Aorta (tissue), 5 donors: ENCODE data around the gene EMD. TPM values are rescaled to one million over a fixed set of nuclear protein-coding genes. Genes with fewer than 3 reads are reported as not detected.
A peak's percentile ranks its signal among the peaks of the same experiment; 100 is the strongest.

ENCODE experiments used
- ATAC-seq: fragments of 200-7000 bp; cut with Tn5 transposase; one replicate; pipeline ENCODE4 v1.9.1; 2022; ENCODE audit warnings: moderate library complexity; ENCODE audit not compliant: low FRiP score
- DNase-seq, 2 donors: peaks; one replicate each; pipeline ENCODE4 v3.0.0-alpha.2; 2020
- H3K27ac ChIP-seq, 2 donors: one replicate each; pipeline ENCODE4 v1.5.1; 2013; ENCODE audit warnings: low read length in 2 of 2, mild to moderate bottlenecking in 2 of 2, moderate library complexity in 2 of 2, control low read depth in 1 of 2, inconsistent platforms in 1 of 2, low read depth in 1 of 2
- H3K27me3 ChIP-seq, 2 donors: one replicate each; pipeline ENCODE4 v1.6.1; 2013; ENCODE audit warnings: control low read depth in 1 of 2, low read length in 1 of 2, mild to moderate bottlenecking in 1 of 2, moderate library complexity in 1 of 2; ENCODE audit not compliant: insufficient read depth in 2 of 2, control insufficient read depth in 1 of 2
- H3K36me3 ChIP-seq, 2 donors: one replicate each; pipeline ENCODE4 v1.6.1; 2013; ENCODE audit warnings: control low read depth in 1 of 2, low read length in 1 of 2, mild to moderate bottlenecking in 1 of 2; ENCODE audit not compliant: insufficient read depth in 2 of 2, control insufficient read depth in 1 of 2
- H3K4me1 ChIP-seq, 2 donors: one replicate each; pipeline ENCODE4 v1.6.1; 2013; ENCODE audit warnings: low read length in 2 of 2, control low read depth in 1 of 2, mild to moderate bottlenecking in 1 of 2, moderate library complexity in 1 of 2; ENCODE audit not compliant: insufficient read depth in 2 of 2, control insufficient read depth in 1 of 2
- H3K4me3 ChIP-seq, 2 donors: one replicate each; pipeline ENCODE4 v1.5.1; 2013; ENCODE audit warnings: low read length in 2 of 2, control low read depth in 1 of 2, mild to moderate bottlenecking in 1 of 2
- H3K9me3 ChIP-seq: one replicate; pipeline ENCODE4 v1.6.1; 2013; ENCODE audit warnings: mild to moderate bottlenecking, low read length; ENCODE audit not compliant: control insufficient read depth
- WGBS, 2 donors: extraction: QIAGEN DNeasy Blood & Tissue Kit; methylation state at CpG; one replicate each; pipeline ENCODE4 v1.1.7; 2013; 5-methylcytosine and 5-hydroxymethylcytosine counted together
- intact Hi-C, 2 donors: fragments of 100-400 bp; cut with DNase I; formaldehyde crosslinking; loops; one replicate each; pipeline versions ENCODE4 v1.14.2 to v1.15.0; 2022
- polyA plus RNA-seq, 2 donors: library from polyadenylated mRNA; stranded (reverse); fragments of 200-250 nt; gene quantifications; one replicate each; pipeline ENCODE4 v1.2.3, GENCODE V29; 2013
- total RNA-seq, 2 donors: library from RNA; stranded (reverse); fragmentation: NEBNext Ultra II Directional; extraction: Animal tissue kit (Norgen Biotek cat#: 25700); gene quantifications; one replicate each; pipeline ENCODE4 v1.2.1, GENCODE V29; 2021
- donor health status: healthy with polysubstance abuse.
- donor health status: Bipolar disorder and iron deficiency.
- donor health status: DM: no; HTN: no; CAD: no.
- donor health status: DM: no; HTN: no; CAD: no.
- donor health status: DM: yes; HTN: yes; CAD: no.

Gene EMD
- total and polyA plus RNA-seq, 4 donors = 49.9 to 157 (median 85.4) TPM

DNA sequence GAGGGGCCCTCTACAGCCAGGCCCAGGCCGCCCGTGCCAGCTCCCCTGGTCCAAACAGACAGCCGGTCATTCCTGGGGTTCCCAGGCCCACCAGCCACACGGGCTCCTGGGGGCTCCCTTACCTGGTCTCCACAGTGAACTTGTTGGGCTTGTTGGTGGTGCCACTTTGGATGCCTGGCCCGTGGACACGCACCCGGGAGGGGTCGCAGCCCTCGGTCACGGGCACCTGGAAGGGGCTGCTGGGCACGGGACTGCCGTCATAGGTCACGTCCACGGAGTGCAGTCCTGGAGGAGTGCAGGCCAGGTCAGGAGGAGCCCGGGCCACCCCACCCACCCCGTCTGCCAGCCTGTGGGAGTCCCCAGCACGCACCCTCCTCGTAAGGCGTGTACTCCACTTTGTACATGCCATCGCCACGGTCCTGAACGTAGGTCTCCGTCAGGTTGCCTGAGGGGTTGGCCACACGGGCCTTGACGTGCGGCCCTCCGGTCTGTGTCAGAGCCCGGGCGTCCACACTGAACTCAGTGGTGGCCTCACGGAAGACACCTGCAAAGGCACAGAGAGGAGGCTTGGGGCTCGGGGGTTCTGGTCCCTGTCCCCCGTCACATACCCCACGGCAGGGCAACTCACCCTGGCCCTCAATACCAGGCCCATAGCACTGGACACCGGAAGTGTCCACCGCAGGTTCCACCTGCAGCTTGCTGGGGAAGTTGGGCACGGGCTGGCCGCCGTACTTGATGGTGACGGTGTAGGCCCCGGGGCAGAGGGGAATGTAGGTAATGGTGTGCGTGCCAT lies 19.5 kb upstream of the EMD start:
- no peak overlapping the region for H3K4me3 ChIP-seq
- H3K27ac ChIP-seq = no peak overlapping the region
- H3K9me3 ChIP-seq = no peaks in the 10 kb centered on the region
- 59 to 79% methylated on average over 41 of the region's 41 CpGs for WGBS, 2 donors
- intact Hi-C loops = no loop called here
- ATAC-seq (no peak), DNase-seq (no peak)
- no peaks in the 10 kb centered on the region for H3K27me3 ChIP-seq
- H3K36me3 ChIP-seq = peaks cover 0 to 24% of the 10 kb centered on the region in 2 donors
- H3K4me1 ChIP-seq = no peaks in the 10 kb centered on the region

DNA sequence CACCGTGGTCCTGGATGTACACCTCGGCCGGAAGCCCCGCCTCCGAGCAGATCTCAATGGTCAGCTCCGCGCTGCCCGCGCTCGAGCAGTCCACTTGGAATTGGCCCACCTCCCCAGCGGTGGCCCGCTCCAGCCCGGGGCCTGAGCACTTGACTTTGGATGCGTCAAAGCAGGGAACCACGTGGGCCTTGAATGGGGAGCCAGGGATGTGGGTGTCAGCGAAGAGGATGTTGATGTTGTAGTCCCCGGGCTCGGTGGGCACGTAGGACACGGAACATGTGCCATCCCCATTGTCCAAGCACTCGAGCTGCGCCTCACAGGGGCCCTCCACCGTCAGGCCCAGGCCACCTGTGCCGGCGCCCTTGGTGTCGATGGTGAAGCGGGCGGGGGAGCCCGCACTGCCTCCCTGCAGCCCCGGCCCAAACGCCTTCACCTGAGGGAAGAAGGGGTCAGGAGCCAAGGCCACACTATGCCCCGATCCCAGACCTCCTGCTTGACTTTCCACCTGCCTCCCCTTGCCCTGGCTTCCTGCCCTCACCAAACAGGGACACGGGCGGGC lies 18.9 kb upstream of the EMD start:
- no peak for ATAC-seq
- DNase-seq = no peak
- 51 to 70% methylated on average over 34 of the region's 34 CpGs for WGBS, 2 donors
- no peak overlapping the region for H3K4me3 ChIP-seq
- peaks cover 0 to 24% of the 10 kb centered on the region in 2 donors for H3K36me3 ChIP-seq
- no peaks in the 10 kb centered on the region for H3K4me1 ChIP-seq
- H3K27ac ChIP-seq = no peak overlapping the region
- intact Hi-C loops = no loop called here
- no peaks in the 10 kb centered on the region for H3K9me3 ChIP-seq
- no peaks in the 10 kb centered on the region for H3K27me3 ChIP-seq

DNA sequence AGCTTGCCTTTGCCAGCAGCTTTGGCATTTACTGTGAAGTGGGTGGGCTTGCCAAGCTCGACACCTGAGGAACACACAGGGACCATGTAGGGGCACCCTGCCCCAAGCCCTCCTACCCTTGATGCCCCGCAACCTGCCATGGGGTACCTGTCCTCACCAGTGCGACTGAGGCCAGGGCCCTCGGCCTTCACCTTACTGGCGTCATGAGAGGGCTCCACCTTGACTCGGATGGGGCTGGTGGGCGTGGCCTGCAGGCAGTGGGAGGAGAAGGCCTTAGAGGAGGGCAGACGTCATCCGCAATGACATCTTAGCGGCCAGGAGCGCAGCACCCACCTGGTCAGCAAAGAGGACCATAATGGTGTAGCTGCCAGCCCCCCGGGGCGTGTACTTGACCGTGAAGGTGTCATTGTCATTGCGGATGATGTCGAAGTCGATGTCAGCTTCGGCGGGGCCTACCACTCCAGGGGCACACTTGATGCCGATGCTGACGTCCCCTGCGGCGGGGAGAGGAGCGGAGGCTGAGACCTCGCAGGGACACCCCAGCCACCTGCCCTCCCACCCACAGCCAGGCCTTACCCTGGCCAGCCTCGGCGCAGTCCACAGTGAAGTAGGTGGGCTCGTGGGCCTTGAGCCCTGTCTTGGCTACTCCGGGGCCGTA lies 16.9 kb upstream of the EMD start:
- WGBS, 2 donors = 63 to 77% methylated on average over 29 to 30 of the region's 30 CpGs
- DNase-seq (no peak), ATAC-seq (no peak)
- no peaks in the 10 kb centered on the region for H3K4me1 ChIP-seq
- H3K4me3 ChIP-seq = no peak overlapping the region
- peaks cover 0 to 28% of the 10 kb centered on the region in 2 donors for H3K36me3 ChIP-seq
- no peaks in the 10 kb centered on the region for H3K9me3 ChIP-seq
- intact Hi-C loops = no loop called here
- H3K27me3 ChIP-seq = no peaks in the 10 kb centered on the region
- no peak overlapping the region for H3K27ac ChIP-seq

DNA sequence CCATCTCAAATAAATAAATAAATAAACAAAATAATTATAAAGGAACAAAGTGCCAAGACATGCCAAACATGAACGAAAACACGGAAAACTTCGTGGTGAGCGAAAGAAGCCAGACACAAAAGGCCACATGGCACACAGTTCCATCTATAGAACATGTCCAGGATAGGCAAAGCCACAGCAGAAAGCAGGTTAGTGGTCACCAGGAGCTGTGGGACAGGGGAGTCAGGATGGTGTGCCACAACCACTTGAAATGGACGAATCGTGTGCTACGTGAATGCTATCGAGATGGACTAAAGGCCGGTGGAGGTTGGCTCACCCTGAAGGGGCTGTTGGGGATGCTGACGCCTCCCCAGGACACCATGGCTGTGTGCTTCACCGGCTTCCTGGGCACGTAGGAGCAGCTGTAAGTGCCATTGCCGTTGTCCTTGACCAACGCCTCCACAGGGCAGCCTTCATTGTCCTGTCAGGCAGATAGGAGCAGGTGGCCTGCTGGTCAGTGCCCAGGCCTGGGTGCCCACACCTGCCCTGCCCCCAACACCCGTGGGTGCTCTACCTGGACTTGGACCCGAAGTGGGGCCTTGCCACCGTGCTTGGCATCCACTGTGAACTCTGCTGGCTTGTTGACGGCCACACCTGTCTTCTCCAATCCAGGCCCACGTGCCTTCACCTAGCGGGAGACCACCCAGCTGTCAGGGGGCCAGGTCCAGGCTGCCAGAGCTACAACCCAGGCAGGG lies 15.2 kb upstream of the EMD start:
- intact Hi-C loops = no loop called here
- no peak overlapping the region for H3K4me3 ChIP-seq
- 22 to 54% methylated on average over 20 of the region's 20 CpGs for WGBS, 2 donors
- no peaks in the 10 kb centered on the region for H3K27me3 ChIP-seq
- peaks cover 0 to 25% of the 10 kb centered on the region in 2 donors for H3K36me3 ChIP-seq
- DNase-seq (no peak), ATAC-seq (no peak)
- H3K4me1 ChIP-seq = no peaks in the 10 kb centered on the region
- peak overlapping the region in 1 of 2 donors; percentile 5 for H3K27ac ChIP-seq
- H3K9me3 ChIP-seq = no peaks in the 10 kb centered on the region

DNA sequence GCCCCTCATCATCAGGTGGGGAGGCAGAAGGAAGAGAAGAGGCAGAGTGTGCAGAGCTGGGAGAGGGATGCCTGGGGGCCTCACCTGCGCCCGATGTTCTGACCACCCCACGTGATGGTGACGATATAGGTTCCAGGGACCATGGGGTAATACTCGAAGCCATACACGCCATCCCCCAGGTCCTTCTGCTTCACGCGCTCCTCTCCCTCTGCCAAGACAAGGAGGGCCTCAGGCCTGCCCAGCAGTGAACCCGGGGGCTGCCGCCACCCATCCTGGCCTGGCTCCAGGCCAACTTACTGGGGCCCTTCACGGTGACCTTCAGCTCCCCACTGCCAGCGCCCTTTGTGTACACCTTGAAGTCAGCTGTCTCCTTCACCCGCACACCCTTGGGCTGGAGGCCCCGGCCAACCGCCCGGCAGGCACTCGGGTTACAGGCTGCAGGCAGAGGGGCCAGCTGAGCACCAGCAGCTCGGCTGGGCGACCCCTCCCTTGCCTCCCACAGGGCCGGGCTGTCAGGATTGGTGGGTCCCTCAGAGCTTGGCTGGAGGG lies 14.0 kb upstream of the EMD start:
- H3K27ac ChIP-seq = no peak overlapping the region
- DNase-seq (no peak), ATAC-seq (no peak)
- H3K4me1 ChIP-seq = no peaks in the 10 kb centered on the region
- intact Hi-C loops = no loop called here
- no peaks in the 10 kb centered on the region for H3K9me3 ChIP-seq
- 29 to 69% methylated on average over 17 to 20 of the region's 20 CpGs for WGBS, 2 donors
- no peak overlapping the region for H3K4me3 ChIP-seq
- H3K27me3 ChIP-seq = no peaks in the 10 kb centered on the region
- H3K36me3 ChIP-seq = peaks cover 0 to 15% of the 10 kb centered on the region in 2 donors

DNA sequence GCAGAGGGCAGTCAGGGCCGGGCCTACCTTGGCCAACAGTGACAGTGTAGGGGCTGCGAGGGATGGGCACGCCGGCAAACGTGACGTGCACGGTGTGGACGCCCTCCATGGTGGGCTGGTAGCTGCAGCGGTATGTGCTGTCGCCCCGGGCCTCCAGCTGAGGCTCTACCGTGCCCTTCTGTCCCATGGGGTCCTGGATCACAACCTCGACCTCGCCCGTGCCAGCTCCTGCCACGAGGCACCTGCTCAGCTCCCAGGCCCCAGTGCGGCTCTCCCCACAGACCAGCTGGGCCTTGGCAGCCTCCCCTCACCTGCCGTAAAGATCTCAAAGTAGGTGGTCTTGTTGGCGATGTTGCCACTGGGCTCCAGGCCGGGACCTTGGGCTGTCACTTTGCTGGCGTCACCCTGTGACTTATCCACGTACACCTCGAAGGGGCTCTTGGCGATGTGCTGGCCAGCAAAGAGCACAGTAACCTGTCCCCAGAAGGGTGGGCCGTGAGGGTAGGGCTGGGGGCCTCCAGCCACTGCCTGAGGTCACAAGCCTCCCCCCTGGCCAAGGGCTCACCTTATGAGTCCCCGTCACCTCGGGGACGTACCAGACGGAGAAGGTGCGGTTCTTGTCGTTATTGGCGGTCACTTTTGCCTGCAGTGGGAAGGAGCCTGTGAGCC lies 13.0 kb upstream of the EMD start:
- no peak for ATAC-seq
- 24 to 56% methylated on average over 26 to 32 of the region's 32 CpGs for WGBS, 2 donors
- no peaks in the 10 kb centered on the region for H3K4me1 ChIP-seq
- H3K27me3 ChIP-seq = no peaks in the 10 kb centered on the region
- no peak for DNase-seq
- H3K27ac ChIP-seq = peak overlapping the region in 1 of 2 donors; percentile 68
- no peaks in the 10 kb centered on the region for H3K9me3 ChIP-seq
- H3K36me3 ChIP-seq = peaks cover 0 to 17% of the 10 kb centered on the region in 2 donors
- intact Hi-C loops = no loop called here
- H3K4me3 ChIP-seq = no peak overlapping the region

DNA sequence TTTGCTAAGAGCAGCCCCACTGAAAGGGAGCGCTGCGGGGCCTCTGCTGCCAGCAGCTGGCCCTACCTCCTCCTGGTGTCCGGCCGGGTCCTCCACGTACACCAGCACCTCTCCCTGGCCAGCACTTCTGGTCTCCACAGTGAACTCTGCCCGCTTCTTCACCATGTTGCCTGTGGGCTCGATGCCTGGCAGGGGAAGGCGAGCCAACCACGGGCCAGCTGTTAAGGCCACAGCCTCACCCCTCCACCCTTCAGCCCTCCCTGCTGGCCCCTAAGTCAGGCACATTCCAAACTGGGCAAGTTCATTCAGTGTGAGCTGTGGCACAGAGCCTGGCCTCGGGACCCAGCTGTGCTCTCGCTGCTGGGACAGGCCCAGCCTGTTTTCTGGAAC lies 12.4 kb upstream of the EMD start:
- intact Hi-C loops = no loop called here
- Histone ChIP-seq H3K4me1 (no peaks in the 10 kb centered on the region), H3K4me3 (no peak overlapping the region), H3K27ac (peak overlapping the region in 1 of 2 donors; percentile 74), H3K36me3 (peaks cover 0 to 17% of the 10 kb centered on the region in 2 donors), H3K9me3 (no peaks in the 10 kb centered on the region), H3K27me3 (no peaks in the 10 kb centered on the region)
- WGBS, 2 donors = 13 to 54% methylated on average over 10 to 11 of the region's 11 CpGs
- DNase-seq (no peak), ATAC-seq (no peak)
